A549 (cell line): ENCODE data around the gene BCKDK.

ENCODE experiments used
- POLR2A ChIP-seq: IDR thresholded peaks from 2 replicates; pipeline ENCODE4 v1.6.1; 2012; ENCODE audit warnings: mild to moderate bottlenecking, low read length
- RCOR1 ChIP-seq: fragments of 150-350 bp; IDR thresholded peaks from 2 replicates; pipeline ENCODE4 v1.6.1; 2014; ENCODE audit warnings: antibody characterized with exemption, low read length, low read depth
- RFX5 ChIP-seq: fragments of 450-650 bp; IDR thresholded peaks from 2 replicates; pipeline ENCODE4 v1.7.1; 2014; ENCODE audit warnings: antibody characterized with exemption, mild to moderate bottlenecking, moderate library complexity
- ZFP36 ChIP-seq: fragments of 450-650 bp; IDR thresholded peaks from 2 replicates; pipeline ENCODE4 v1.6.1; 2014; ENCODE audit warnings: borderline replicate concordance; ENCODE audit not compliant: partially characterized antibody
- TF ChIP-seq, protein P1 (sequence below): fragments of >200 bp; sonication (Bioruptor Twin); formaldehyde crosslinking; IDR thresholded peaks from 3 replicates; pipeline ENCODE4 v1.5.1; 2016
- TF ChIP-seq, protein P2 (sequence below): fragments of >200 bp; sonication (Bioruptor Twin); formaldehyde crosslinking; IDR thresholded peaks from 3 replicates; pipeline ENCODE4 v1.6.1; 2016

DNA sequence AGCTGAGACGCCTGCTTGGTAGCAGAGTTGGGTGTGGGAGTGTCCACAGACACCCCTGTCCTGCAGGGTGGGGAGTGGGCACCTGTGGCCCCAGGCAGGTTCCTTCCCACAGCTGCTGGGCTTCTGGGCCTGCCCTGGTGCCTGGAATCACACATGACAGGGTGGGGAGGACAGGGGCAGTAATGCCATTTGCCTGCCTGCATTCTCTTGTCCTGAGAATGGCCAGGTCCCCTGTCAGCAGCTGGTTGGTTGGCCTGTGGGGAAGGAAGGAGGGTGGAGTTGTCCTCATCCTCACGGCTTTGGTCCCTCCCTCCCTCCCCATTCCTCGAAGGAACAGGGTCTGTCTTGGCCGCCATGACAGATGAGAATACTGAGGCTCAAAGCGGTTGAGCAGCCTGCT lies 24.6 kb upstream of the BCKDK start:
- TF ChIP-seq, protein P1, sequence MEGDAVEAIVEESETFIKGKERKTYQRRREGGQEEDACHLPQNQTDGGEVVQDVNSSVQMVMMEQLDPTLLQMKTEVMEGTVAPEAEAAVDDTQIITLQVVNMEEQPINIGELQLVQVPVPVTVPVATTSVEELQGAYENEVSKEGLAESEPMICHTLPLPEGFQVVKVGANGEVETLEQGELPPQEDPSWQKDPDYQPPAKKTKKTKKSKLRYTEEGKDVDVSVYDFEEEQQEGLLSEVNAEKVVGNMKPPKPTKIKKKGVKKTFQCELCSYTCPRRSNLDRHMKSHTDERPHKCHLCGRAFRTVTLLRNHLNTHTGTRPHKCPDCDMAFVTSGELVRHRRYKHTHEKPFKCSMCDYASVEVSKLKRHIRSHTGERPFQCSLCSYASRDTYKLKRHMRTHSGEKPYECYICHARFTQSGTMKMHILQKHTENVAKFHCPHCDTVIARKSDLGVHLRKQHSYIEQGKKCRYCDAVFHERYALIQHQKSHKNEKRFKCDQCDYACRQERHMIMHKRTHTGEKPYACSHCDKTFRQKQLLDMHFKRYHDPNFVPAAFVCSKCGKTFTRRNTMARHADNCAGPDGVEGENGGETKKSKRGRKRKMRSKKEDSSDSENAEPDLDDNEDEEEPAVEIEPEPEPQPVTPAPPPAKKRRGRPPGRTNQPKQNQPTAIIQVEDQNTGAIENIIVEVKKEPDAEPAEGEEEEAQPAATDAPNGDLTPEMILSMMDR: no peak
- TF ChIP-seq, protein P2, sequence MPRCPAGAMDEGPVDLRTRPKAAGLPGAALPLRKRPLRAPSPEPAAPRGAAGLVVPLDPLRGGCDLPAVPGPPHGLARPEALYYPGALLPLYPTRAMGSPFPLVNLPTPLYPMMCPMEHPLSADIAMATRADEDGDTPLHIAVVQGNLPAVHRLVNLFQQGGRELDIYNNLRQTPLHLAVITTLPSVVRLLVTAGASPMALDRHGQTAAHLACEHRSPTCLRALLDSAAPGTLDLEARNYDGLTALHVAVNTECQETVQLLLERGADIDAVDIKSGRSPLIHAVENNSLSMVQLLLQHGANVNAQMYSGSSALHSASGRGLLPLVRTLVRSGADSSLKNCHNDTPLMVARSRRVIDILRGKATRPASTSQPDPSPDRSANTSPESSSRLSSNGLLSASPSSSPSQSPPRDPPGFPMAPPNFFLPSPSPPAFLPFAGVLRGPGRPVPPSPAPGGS: no peak
- no peak for TF ChIP-seq POLR2A
- no peak for TF ChIP-seq ZFP36
- TF ChIP-seq RCOR1: no peak
- no peak for TF ChIP-seq RFX5
